ENCODE data around the gene FBXL19. TPM values are rescaled to one million over a fixed set of nuclear protein-coding genes. Genes with fewer than 3 reads are reported as not detected.

FBXL19 gene
- total and polyA plus RNA-seq, 2 donors (not counting 1 experiment from before 2014, with no cell fraction given), result 9.0 to 25.0 TPM

GRCh38 chr16:30918614-30919013 is 4.8 kb upstream of the FBXL19 start:
- no peak overlapping the region for H3K9ac ChIP-seq (ENCODE audit: low read length)
- no peak overlapping the region for H2AFZ ChIP-seq (ENCODE audit: insufficient read depth, low read depth, low read length, poor library complexity, severe bottlenecking)
- intact Hi-C loops (cut with micrococcal nuclease), result no loop called here
- Mint-ChIP-seq H3K27me3 (no peaks in the 10 kb centered on the region), H3K4me1 (peaks cover 11% of the 10 kb centered on the region), H3K27ac (no peak overlapping the region), H3K4me3 (no peak overlapping the region), H3K9me3 (ENCODE audit: insufficient read depth) (no peaks in the 10 kb centered on the region)
- WGBS (ENCODE audit: insufficient coverage), result 63% methylated on average over 1 of the region's 1 CpG
- no peaks in the 10 kb centered on the region for H3K36me3 ChIP-seq (replicated peaks in 1 of 2; ENCODE audit: control extremely low read depth in 1 of 2, control insufficient read depth in 1 of 2, extremely low read depth in 1 of 2, insufficient read depth in 2 of 2, low read length in 1 of 2)
- H3K27me3 ChIP-seq (replicated peaks in 1 of 4; ENCODE audit: control extremely low read depth in 1 of 4, control insufficient read depth in 3 of 4, insufficient read depth in 4 of 4, low read length in 3 of 4), result no peaks in the 10 kb centered on the region
- ChIA-PET CTCF (interaction anchor here (1.0 to 5.2 kb wide), 4 partner anchors 17 to 73 kb away, joined by 3 to 58 read pairs (median 14); no protein-coding TSS in a partner anchor), POLR2A (no interaction called here)
- no peak overlapping the region for H3K27ac ChIP-seq (ENCODE audit: low read length in 2 of 2)
- no peaks in the 10 kb centered on the region for H4K20me1 ChIP-seq (ENCODE audit: control insufficient read depth, insufficient read depth, low read length, poor library complexity, severe bottlenecking)
- H3K4me2 ChIP-seq (replicated peaks; ENCODE audit: low read depth, low read length, poor library complexity, severe bottlenecking), result no peak overlapping the region
- no peak overlapping the region for H3K4me3 ChIP-seq (ENCODE audit: control extremely low read depth in 1 of 5, extremely low read depth in 1 of 5, insufficient read depth in 1 of 5, low read depth in 2 of 5, low read length in 4 of 5)
- H3K9me3 ChIP-seq (ENCODE audit: control extremely low read depth in 1 of 3, control insufficient read depth in 2 of 3, insufficient read depth in 1 of 3, low read length in 2 of 3), result no peaks in the 10 kb centered on the region
- H3K4me1 ChIP-seq (ENCODE audit: control insufficient read depth in 2 of 2, insufficient read depth in 2 of 2, low read length in 2 of 2), result peaks cover 0 to 12% of the 10 kb centered on the region in 2 donors
- ATAC-seq (ENCODE audit: low read depth), result no peak
- no peaks in the 10 kb centered on the region for H3K79me2 ChIP-seq (ENCODE audit: control insufficient read depth, insufficient read depth, low read length)
- no peak for TF ChIP-seq EZH2 (IDR thresholded peaks at IDR 0.05; ENCODE audit: borderline replicate concordance, insufficient read depth, low read depth, low read length, poor library complexity, severe bottlenecking)
- TF ChIP-seq, protein P1, sequence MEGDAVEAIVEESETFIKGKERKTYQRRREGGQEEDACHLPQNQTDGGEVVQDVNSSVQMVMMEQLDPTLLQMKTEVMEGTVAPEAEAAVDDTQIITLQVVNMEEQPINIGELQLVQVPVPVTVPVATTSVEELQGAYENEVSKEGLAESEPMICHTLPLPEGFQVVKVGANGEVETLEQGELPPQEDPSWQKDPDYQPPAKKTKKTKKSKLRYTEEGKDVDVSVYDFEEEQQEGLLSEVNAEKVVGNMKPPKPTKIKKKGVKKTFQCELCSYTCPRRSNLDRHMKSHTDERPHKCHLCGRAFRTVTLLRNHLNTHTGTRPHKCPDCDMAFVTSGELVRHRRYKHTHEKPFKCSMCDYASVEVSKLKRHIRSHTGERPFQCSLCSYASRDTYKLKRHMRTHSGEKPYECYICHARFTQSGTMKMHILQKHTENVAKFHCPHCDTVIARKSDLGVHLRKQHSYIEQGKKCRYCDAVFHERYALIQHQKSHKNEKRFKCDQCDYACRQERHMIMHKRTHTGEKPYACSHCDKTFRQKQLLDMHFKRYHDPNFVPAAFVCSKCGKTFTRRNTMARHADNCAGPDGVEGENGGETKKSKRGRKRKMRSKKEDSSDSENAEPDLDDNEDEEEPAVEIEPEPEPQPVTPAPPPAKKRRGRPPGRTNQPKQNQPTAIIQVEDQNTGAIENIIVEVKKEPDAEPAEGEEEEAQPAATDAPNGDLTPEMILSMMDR (IDR thresholded peaks at IDR 0.05), result no peak
- no peak for DNase-seq

DNA sequence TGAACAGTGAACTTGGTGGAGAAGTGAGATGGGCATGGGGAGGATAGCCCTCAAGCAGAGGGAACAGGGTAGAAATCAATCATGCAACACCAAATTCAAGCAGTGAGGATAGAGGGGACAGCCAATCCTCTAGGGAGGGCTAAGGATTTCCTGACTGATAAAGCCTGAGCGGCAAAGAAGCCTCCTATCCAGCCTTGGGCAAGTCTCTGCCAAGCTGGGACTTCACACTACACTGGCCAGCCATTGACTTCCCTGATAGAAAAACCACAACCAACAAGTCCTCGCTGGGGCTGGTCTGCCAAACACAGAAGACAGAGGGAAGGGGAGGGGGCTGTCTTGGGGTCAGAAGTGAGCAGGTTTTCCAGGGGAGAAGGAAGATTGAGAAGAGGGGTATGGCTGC is 2.5 kb upstream of the FBXL19 start:
- no peak overlapping the region for H3K4me3 ChIP-seq (ENCODE audit: control extremely low read depth in 1 of 5, extremely low read depth in 1 of 5, insufficient read depth in 1 of 5, low read depth in 2 of 5, low read length in 4 of 5)
- H3K79me2 ChIP-seq (ENCODE audit: control insufficient read depth, insufficient read depth, low read length), result no peaks in the 10 kb centered on the region
- Mint-ChIP-seq H3K4me3 (peak overlapping the region; percentile 54), H3K9me3 (ENCODE audit: insufficient read depth) (no peaks in the 10 kb centered on the region), H3K27me3 (no peaks in the 10 kb centered on the region), H3K4me1 (peaks cover 16% of the 10 kb centered on the region), H3K27ac (peak overlapping the region; percentile 26)
- H4K20me1 ChIP-seq (ENCODE audit: control insufficient read depth, insufficient read depth, low read length, poor library complexity, severe bottlenecking), result no peaks in the 10 kb centered on the region
- no peak overlapping the region for H3K27ac ChIP-seq (ENCODE audit: low read length in 2 of 2)
- CTCF ChIA-PET, result interaction anchor here (3.8 to 5.2 kb wide), 2 partner anchors 19 to 76 kb away, joined by 26 to 58 read pairs; no protein-coding TSS in a partner anchor
- H3K4me2 ChIP-seq (replicated peaks; ENCODE audit: low read depth, low read length, poor library complexity, severe bottlenecking), result no peak overlapping the region
- POLR2A ChIA-PET, result no interaction called here
- ATAC-seq (ENCODE audit: low read depth) (no peak), DNase-seq (no peak)
- H2AFZ ChIP-seq (ENCODE audit: insufficient read depth, low read depth, low read length, poor library complexity, severe bottlenecking), result no peak overlapping the region
- TF ChIP-seq EZH2 (IDR thresholded peaks at IDR 0.05; ENCODE audit: borderline replicate concordance, insufficient read depth, low read depth, low read length, poor library complexity, severe bottlenecking), result no peak
- TF ChIP-seq, protein P1 (IDR thresholded peaks at IDR 0.05), result no peak
- 33% methylated on average over 1 of the region's 2 CpGs for WGBS (ENCODE audit: insufficient coverage)
- intact Hi-C loops (cut with micrococcal nuclease), result no loop called here
- peaks cover 0 to 21% of the 10 kb centered on the region in 2 donors for H3K4me1 ChIP-seq (ENCODE audit: control insufficient read depth in 2 of 2, insufficient read depth in 2 of 2, low read length in 2 of 2)
- H3K36me3 ChIP-seq (replicated peaks in 1 of 2; ENCODE audit: control extremely low read depth in 1 of 2, control insufficient read depth in 1 of 2, extremely low read depth in 1 of 2, insufficient read depth in 2 of 2, low read length in 1 of 2), result no peaks in the 10 kb centered on the region
- H3K27me3 ChIP-seq (replicated peaks in 1 of 4; ENCODE audit: control extremely low read depth in 1 of 4, control insufficient read depth in 3 of 4, insufficient read depth in 4 of 4, low read length in 3 of 4), result no peaks in the 10 kb centered on the region
- no peak overlapping the region for H3K9ac ChIP-seq (ENCODE audit: low read length)
- H3K9me3 ChIP-seq (ENCODE audit: control extremely low read depth in 1 of 3, control insufficient read depth in 2 of 3, insufficient read depth in 1 of 3, low read length in 2 of 3), result no peaks in the 10 kb centered on the region

Data from B cell (primary cell).